A172 (cell line): ENCODE results near the gene VSTM2L. TPM values are rescaled to one million over a fixed set of nuclear protein-coding genes. Genes with fewer than 3 reads are reported as not detected.

Experiments
- DNase-seq: peaks from one replicate; pipeline ENCODE4 v3.0.0-alpha.2; 2015; ENCODE audit warnings: low spot score
- total RNA-seq: library from RNA; depleted of rRNA; stranded (reverse); fragments of >200 nt; shearing (Covaris generic); gene quantifications from 2 replicates; pipeline ENCODE4 v1.2.3, GENCODE V29; 2014

The VSTM2L gene
- total RNA-seq, 1 experiment from 2014 or later: 1.4 TPM

- DNase-seq: no peak
Observed at GRCh38 chr20:37878835-37879599, 23.9 kb upstream of the VSTM2L start.

- DNase-seq: no peak
Observed at GRCh38 chr20:37879843-37880242, 23.1 kb upstream of the VSTM2L start.

DNA sequence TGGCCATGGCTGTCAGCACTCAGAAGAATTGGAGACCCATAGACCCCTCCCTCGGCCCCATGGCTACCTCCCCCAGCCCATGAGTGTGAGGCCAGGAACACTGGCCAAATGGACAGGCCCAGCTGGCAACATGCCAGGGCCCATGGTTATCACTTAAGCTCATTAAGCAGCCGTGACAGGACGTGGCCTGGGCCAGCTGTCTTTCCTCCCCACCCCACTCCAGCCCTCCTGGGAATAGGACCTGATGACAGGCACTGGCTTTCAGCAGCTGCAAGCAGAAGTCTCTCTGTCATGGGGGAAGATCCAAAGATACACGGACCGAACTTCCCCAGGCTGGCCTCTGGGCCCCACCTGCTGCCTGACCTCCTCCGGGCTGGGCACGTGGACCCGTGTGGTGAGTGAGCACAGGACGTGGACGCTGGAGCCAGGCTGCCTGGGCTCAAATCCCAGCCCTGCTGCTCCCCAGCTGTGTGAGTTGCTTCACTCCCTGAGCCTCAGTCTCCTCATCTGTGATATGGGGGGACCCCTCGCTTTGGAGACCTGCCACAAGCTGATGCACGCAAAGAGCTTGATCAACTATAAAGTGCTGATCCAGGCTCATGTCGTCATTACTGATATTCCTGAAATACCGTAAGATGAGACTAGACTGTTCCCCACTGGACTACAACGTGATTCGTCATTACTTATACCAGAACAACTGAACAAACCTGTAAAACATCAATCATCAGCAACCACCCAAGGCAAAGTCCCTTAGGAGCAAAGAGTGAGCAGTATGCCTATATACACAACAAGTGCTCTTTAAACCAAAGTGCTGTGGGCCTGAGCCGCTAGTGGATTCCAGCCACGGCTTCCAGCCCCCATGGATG, 22.0 kb upstream of the VSTM2L start:
- DNase-seq: no peak

DNA sequence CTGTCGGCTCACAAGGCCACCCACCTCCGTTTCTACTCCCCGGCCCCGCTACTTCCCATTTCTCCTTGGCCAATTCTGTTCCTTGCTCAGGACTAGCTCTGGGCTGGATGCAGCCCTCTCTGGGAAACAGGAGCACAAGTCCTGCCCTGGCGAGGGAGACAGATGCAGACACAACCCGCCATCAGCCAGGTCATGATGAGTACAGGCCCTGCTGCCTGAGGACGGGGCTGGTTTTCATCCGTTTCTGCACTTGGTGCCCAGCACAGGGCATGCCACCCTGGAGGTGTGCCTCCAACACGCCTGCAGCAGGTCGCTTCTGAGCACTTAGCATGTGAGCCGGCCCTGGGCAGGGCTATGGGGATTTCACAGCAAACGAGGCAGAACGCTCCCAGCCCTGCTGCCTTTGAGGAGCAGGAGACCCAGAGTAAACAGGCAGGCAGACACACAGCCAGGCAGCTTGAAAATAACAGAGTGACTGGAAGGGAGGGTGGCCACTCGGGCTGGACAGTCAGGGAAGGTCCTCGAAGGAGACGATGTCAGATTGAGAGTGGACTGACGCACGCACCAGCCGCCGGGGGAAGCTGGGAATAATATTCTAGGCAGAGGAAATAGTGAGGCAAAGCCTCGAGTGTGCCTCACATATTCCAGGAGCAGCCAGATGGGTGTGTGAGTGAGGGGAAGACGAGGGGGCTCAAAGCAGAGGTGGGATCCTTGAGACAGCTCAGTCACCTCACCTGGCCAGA, 21.2 kb upstream of the VSTM2L start:
- no peak for DNase-seq

- DNase-seq: no peak
Observed at GRCh38 chr20:37882961-37883712, 19.8 kb upstream of the VSTM2L start.

- DNase-seq: no peak
Observed at GRCh38 chr20:37885042-37885441, 17.9 kb upstream of the VSTM2L start.

DNA sequence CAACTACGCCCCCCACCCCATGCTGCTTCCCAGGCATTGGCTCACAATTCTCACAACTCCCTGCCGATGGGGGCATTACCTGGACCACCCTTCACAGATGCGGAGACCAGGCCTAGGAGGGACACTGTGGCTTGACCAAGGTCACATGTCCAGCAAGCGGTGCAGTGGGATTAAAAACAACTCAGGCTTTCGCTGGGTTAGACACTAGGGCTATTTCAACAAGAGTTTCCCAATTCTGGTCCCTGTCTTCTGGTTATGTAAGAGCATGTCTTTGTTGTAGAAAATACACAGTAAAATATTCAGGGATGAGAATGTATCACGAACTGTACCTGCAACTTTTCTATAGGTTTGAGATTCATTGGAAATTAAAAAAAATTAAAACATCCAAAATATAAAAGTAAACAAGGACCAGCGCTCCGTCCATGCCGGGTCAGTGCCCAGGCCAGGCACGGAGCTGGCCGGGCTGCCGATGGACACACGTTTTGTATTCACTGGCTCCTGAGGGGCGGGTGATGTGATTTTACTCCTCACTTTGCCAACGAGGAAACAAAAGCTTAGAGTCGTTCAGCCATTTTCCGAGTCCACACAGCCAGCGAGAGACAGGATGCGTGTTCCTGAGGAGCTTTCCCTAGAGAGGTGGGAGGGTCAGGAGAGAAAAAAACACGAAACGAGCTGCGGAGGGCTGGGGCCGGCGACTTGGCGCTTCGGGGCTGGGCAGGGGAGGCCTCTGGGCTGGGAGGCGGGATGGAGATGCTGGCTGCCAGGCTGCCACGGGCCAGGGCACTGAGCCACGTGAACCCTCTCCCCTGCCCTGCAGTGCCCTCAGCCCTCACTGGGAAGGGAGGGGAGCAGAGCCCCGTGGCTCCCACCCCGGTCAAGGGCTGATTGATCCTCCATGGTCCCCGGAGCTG, 17.1 kb upstream of the VSTM2L start:
- no peak for DNase-seq

DNA sequence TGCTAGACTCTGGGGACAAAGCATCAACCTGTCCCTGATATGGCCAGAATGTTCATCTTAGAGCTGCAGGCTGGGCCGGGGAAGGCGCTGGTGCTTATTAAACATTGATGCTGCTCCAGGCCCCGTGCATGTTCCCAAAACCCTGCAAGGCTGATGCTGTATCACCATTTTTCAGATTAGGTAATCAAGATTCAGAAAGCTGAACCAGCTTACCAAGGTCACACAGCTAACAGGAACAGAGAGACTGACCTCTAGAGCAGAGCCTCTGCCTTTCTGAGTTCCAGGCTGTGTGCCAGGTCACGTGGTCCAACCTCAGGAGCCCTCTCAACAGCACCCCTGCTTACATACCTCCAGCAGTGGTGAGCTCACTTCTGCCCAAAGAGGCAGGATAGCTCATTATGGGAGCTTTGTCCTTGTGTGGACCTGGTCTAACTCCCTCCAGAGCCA, 16.1 kb upstream of the VSTM2L start:
- DNase-seq: peak; percentile 23

DNA sequence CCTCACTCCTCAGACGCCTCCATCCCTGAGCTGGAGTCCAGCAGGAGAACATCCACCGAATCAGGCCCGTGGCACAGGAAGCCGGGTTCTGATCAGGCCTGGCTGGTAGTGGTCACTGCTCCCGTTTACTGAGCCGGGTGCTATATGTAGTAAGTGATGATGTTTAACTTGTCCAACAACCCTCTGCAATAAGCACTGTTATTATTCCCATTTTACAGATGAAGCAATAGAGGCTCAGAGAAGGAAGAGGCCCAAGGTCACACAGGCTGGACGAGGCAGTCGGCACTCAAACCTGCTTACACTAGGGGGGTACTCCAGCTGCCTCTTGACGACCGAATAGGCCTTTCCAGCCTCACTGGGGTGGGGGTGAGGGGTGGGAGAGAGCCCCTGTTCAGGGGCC, 14.3 kb upstream of the VSTM2L start:
- no peak for DNase-seq

DNA sequence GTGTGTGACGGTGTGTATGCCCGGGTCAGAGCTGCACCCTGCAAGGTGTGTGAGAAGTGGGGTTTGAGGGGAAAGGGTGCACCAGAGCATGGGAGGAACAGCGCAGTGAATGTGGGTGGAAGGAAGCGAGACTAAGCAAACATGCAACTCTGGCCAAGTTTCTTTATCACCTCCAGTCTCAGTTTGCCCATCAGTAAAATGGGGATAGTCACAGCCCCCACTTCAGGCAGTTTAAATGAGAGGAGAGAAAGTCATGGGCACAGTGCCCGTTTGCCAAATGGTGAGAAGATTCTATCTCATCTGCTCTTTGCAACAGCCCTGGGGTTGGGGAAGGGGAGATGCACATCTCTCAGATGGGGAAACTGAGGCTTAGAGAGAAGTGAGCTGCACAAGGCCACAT, 12.8 kb upstream of the VSTM2L start:
- no peak for DNase-seq

DNA sequence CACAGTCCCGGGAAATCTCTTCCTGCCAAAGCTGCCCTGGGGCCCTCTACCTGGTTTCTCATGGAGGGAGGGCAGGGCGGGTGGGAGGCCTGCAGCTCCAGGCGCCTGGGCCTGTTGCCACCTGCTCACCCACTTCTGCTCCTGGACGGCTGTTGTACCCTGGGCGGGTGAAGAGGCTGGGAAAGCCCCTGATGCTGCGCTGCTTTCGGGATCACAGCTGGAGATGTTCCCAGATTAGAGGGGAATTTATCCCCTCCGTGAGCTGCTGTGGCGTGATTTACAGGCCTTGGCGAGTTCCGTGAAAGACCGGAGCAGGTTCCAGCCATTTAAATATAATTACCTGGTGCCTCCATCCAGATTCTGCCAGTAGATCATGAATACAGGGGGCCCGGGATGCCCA, 12.3 kb upstream of the VSTM2L start:
- DNase-seq: no peak

- DNase-seq: no peak
Observed at GRCh38 chr20:37892001-37892400, 10.9 kb upstream of the VSTM2L start.

GRCh38 chr20:37893566-37894241, 9.2 kb upstream of the VSTM2L start:
- no peak for DNase-seq

GRCh38 chr20:37894454-37894853, 8.5 kb upstream of the VSTM2L start:
- no peak for DNase-seq

DNA sequence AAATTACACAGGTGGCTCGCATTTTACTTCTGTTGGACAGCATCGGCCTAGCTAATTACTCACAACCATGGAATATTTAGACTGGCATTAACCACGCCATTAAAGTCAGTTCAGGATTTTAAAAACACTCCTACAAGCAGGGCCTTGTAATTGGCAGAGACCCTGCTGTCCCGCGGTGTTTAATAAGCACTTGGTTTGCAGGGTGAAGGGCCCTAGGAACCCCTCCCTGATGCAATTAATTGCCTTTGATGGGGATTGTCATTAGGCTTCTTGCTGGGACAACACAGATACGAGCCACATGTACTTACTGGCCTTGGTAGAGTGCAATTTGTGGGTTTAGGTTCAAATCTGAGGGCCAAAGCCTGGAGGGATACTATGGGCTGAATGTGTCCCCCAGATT, 7.8 kb upstream of the VSTM2L start:
- DNase-seq: no peak

GRCh38 chr20:37896932-37897548, 5.9 kb upstream of the VSTM2L start:
- DNase-seq: peak; percentile 48

DNA sequence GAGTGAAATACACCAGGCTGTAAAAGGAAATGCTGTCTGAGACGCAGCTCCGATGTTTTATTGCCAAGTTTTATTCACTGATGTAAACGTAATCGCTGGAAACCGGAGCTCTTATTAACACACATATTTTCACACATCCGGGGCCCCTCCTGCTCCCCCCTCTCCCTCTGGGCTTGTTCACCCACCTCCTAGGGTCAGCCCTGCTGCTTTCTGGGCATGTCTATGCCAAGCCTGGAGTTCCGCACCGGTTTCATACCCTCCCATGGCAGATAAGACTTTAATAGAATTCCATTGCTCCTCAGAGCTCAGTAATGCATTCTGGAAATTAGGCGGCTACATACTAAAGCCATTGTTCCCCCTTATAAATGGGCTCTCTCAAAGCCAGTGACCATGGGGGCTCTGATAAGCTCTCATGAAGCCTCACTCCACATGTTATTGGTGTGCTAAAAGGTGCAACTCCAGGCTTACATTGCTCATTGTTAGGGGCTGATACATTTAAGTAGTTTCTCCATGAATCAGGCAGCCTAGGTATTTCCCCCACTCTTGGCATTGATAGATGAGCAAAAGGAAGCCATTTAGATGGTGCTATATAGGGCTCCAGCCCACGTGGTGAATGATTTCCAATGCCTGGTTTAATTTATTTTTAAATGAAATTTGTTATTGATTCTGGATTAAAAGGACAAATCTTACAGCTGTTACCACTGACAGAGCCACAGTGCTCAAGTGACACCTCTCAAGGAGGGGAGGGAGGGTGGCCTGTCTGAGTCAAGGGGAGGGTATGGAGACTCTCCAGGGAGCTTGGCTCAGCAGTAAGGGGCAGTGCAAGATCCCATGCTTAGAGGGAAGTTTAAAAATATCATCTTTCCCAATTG, 4.5 kb upstream of the VSTM2L start:
- DNase-seq: no peak
